Esophagus muscularis mucosa (tissue), 3 donors: Measurements from ENCODE around the gene PLEKHS1.

ENCODE experiments used
- CTCF ChIP-seq, 3 experiments: fragments of 200-600 bp in 2 of 3; fragments of 450-650 bp in 1 of 3; sonication (generic) in 2 of 3; IDR thresholded peaks; one replicate each; pipeline ENCODE4 v1.5.1; 2017 to 2019; ENCODE audit warnings: antibody characterized with exemption in 3 of 3, mild to moderate bottlenecking in 2 of 3, moderate library complexity in 1 of 3
- POLR2A ChIP-seq: fragments of 450-650 bp; IDR thresholded peaks from one replicate; pipeline ENCODE4 v1.6.1; 2017; ENCODE audit warnings: antibody characterized with exemption, moderate library complexity, mild to moderate bottlenecking, low read depth
- POLR2AphosphoS5 ChIP-seq, 2 donors: sonication (generic); formaldehyde crosslinking; IDR thresholded peaks; one replicate each; pipeline ENCODE4 v1.6.1; 2017; ENCODE audit warnings: antibody characterized with exemption in 2 of 2

GRCh38 chr10:113716109-113716910 lies 35.2 kb upstream of the PLEKHS1 start:
- TF ChIP-seq CTCF (IDR thresholded peaks at IDR 0.05) (no peak), POLR2AphosphoS5 (IDR thresholded peaks at IDR 0.05) (no peak), POLR2A (no peak)
